Activated CD8-positive, alpha-beta memory T cell treated with anti-CD3 and anti-CD28 coated beads for 4 hours (primary cell): ENCODE measurements around the gene SMURF2.
A peak's percentile ranks its signal among the peaks of the same experiment; 100 is the strongest.
"Not testable (repeated sequence)": the region's sequence is repeated elsewhere in the genome, so short reads cannot be mapped to it uniquely, and the experiment has no call there.

ENCODE experiments used
- DNase-seq, 2 donors: peaks; one replicate each; pipeline ENCODE4 v3.0.0-alpha.2; 2020; ENCODE audit warnings: low read depth in 2 of 2

Gene SMURF2

DNA sequence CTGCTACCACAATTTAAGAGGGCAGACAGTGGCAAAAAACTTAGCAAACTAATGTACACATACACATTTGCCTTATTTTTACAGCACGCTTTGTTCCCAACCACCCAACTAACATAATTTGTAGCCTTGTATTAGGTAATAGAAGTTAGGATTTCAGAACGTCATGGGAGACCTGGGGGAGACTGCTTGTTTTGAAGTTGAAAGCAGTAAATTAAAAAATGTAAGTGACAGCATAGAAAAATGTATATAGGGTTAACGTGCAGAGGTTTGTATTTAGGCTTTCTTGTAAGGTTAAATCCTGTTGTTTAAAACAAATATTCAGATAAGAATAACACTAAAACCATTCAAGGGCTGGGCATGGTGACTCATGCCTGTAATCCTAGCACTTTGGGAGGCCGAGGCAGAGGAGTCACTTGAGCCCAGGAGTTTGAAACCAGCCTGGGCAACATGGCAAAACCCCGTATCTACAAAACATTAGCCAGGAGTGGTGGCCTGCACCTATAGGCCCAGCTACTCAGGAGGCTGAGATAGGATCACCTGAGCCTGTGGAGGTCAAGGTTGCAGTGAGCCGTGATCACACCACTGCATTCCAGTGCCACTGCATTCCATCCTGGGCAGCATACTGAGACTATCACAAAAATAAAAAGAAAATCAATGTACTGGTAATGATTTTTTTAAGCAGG is 2.3 kb upstream of the SMURF2 start:
- not testable (repeated sequence) for DNase-seq

DNA sequence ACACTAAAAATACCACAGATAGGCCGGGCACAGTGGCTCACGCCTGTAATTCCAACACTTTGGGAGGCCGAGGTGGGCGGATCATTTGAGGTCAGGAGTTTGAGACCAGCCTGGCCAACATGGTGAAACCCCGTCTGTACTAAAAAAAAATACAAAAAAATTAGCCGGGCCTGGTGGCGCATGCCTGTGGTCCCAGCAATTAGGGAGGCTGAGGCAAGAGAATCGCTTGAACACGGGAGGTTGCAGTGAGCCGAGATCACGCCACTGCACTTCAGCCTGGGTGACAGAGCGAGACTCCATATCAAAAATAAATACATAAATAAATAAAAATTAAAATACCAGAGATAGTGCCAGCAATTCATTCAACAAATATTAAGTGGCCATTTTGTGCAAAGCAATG is 1.7 kb upstream of the SMURF2 start:
- not testable (repeated sequence) for DNase-seq

DNA sequence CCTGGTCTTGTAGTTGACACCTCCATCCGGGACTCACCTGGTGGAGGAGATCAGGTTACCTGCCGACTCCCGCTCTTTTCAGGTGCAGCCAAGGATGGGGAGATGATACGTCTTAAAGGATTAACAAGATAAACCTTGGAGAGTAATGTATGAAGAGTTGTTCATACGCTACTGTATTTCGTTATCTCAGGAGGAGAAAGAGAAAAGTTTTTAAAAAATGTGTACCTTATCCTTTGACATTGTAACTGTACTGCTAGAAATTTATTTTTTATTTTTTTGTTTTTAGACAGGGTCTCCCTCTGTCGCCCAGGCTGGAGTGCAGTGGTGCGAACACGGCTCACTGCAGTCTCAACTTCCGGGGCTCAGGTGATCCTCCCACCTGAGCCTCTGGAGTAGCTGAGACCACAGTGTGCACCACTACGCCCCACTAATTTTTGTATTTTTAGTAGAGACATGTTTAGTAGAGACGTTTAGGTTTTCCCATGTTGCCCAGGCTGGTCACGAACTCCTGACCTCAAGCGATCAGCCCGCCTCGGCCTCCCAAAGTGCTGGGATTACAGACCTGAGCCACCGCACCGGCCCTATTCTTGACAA is 764 bp upstream of the SMURF2 start:
- DNase-seq = no peak

DNA sequence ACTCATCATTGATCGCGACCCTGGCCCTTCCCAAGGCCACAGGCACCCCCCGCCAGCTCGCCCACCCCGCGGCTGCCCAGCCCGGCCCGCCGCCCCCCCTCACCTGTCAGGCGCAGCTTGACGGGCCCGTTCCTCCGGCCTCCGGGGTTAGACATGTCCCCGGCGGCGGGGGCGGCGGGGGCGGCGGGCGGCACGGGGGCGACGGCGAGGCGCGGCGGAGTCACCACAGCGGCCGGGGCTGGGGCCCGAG is 456 bp downstream of the SMURF2 start:
- peak; percentile 15 to 20 for DNase-seq

DNA sequence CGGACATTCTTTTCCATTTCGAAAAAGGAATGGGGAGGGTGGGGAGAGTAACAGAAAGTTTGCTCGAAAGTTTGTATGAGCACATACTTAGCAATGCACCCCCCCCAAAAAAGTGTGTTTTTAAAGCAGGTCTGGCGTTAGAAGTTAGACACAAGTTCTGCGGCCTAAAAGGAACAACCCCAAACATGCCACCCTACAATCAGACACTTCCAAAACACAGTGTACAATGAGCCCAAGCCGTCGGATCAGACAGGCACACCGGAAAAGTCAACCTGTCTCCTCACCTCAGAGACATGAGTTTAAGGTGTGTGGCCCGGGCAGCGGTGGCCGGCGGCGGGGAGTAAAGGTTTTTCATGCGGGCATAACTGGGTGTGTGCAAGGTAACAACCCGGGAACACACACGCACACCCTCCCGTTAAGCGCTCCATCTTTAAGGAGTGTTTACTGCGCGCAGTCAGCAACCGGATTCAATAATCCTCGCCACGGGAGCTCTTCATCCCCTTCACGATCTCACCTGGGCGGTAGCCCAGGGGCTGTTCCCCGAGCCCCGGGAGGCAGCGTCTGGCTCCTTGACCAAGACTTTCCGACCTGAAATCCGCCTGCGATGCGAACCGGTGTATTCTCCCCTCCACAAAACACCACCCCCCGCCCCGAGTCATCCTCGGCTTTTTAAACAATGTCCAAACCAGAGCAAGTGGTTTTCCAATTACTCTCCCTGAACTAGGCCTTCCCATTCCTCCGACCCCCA is 955 bp downstream of the SMURF2 start:
- peak; percentile 17 to 18 for DNase-seq

DNA sequence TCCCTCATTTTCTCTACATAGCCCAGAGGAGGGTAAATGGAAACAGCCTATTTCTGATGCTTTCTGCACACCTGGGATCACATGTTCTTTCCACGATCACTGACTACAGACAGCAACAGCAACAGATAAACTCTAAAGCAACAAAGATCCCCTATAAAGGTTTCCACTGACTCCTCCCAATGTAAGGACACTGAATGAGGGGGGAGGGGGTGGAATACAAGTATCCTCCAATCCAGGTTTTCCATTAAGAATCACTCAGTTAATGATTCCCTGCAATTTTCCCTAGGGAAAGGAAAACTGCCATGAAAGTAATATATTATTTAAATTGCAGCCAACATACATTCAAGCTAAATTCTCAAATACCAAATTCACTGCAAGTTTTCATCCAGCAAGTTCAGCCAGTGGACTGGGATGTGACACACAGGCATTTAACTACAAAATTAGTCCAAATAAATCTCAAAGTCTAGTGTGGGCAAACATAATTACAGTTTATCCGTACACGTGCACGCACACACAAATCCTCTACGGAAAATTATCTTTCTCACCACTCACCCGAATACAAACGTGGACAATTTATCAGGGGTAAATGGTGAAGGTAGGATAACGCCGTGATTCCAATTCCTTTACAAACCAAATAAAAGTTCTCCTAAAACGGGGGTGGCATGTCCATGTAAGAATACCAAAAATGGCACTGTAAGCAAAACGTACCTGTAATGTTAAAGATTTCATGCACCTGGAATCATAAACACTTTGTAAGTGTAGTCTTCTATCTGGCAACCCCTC is 1.7 kb downstream of the SMURF2 start:
- DNase-seq = not testable (repeated sequence)

DNA sequence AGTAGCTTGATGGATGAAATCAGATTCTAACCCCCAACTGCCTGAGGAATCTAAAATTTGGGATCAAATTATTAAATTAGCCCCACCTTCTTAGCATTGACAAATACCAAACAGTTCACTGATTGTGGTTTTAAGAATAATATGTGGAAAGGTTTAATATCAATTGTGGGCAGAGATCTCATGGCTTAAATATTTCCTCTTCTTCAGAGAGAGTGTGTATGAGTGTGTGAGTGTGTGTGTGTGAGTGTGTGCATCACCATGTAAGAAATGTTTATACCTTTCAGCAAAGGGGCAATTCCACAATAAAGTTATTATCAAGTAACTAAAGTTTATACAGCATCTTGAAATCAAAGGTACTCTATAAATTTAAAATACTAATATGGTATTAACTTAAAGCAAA is 3.2 kb downstream of the SMURF2 start:
- no peak for DNase-seq

DNA sequence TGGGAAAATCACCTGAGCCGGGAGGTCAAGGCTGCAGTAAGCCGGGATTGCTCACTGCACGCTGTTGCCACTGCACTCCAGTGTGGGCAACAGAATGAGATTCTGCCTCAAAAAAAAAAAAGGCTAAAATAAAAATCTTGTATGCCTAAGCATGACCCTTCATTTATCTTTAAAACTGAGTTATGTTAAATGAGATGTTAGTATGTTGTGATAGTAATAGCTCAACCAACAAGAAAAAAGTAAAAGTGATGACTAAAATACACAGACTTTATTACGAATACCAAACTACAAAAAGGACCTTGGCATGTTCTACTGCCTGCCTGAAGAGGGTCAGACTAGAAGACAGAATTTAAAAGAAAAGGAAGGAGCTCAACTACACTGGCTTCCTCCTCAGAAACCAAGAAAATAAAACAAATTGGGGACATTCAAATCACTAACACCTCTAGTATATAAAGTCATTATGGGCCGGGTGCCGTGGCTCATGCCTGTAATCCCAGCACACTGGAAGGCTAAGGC is 4.4 kb downstream of the SMURF2 start:
- no peak for DNase-seq

DNA sequence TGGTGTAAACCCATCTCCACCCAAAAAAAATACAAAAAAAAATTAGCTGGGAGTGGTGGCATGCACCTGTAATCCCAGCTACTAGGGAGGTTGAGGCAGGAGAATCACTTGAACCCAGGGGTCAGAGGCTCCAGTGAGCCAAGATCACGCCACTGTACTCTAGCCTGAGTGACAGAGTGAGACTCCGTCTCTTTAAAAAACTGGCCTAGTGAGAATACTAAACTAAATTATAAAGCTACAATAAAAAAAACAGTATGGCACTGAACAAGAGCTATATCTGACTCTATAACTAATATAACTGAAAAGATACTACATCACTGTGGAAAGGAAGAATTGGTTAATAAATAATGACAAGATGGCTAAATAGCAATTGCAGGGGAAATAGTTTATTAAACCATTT is 6.4 kb downstream of the SMURF2 start:
- no peak for DNase-seq

DNA sequence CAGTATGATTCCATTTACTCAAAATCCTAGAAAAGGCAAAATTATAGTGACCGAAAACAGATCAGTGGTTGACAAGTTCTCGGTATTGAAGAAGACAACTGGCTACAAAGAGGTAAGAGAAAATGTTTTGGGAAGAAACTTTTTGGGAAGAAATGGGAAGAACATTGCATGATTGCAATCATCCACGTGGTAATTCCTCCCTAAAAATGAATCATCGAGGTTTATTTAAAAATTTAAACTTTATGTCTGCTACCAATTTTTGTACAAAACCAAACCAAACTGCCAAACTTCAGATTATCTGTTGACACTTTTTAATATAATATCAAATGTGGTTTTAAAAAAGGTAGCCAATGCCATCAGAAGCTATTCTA is 8.1 kb downstream of the SMURF2 start:
- no peak for DNase-seq

DNA sequence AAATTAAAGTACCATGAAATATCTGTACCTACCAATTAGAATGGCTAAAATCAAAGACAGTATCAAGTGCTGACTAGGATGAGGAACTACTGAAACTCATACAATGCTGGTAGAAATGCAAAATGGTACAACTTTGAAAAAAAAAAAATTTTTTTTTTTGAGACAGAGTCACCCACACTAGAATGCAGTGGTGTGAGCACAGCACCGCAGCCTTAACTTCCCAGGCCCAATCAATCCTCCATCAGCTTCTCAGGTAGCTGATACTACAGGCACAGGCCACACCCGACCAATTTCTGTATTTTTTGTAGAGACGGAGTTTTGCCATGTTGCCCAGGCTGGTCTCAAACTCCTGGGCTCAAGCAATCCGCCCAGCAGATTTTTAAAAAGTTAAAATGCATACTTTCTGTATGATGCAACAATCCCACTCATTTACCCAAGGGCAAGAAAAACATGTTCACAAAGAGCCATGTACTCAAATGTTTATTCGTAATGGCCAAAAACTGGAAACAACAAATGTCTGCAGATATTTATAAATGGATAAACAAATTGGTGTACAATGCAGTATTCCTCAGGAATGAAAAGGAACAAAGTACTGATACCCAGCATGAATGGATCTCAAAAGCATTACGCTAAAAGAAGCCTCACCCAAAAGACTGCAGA is 8.7 kb downstream of the SMURF2 start:
- no peak for DNase-seq

DNA sequence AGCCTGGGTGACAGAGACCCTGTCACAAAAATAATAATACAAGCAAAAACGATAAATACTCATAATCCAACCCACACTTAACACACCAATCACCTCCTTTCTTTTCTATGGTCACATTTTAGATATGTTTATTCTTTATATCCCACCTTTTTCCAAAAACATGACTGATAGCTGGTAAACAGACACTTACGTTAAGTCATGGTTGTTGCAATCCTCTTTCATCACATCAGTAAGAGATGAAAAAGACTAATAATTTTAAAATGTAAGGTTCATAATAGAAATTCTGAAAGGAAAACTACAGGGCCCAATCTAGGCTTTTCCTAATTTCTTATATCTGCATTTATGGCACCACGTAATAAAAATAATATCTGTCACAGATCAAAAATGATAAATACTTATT is 10.2 kb downstream of the SMURF2 start:
- no peak for DNase-seq

DNA sequence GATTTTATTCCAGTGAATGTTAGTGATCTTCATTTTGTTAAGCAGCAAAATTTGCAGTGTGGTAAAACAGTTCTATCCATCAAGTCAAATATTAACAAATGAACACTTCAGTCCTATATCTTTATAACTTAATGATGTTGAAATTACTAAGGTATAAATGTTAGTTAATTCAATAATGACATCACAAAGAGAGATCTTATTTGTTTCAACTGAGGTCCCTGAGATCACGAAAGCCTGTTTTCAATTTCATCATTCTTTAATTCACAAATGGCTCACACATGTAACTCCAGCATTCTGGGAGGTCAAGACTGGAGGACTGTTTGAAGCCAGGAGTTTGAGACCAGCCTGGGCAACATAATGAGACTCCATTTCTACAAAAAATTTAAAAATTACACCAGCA is 13.9 kb downstream of the SMURF2 start:
- DNase-seq = no peak

DNA sequence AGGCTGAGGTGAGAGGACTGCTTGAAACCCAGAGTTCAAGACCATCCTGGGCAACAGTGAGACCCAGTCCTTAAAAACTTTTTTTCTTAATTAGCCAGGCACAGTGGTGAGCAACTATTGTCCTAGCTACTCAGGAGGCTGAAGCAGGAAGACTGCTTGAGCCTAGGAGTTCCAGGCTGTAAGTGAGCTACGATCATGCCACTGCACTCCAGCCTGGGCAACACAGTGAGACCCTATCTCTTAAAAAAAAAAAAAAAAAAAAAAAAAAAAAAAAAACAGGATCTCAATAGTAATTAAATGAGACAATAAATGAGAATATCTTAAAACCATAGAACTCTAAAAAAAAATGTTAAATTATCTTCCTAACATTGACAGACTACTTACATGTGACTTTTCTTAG is 14.3 kb downstream of the SMURF2 start:
- DNase-seq = no peak

DNA sequence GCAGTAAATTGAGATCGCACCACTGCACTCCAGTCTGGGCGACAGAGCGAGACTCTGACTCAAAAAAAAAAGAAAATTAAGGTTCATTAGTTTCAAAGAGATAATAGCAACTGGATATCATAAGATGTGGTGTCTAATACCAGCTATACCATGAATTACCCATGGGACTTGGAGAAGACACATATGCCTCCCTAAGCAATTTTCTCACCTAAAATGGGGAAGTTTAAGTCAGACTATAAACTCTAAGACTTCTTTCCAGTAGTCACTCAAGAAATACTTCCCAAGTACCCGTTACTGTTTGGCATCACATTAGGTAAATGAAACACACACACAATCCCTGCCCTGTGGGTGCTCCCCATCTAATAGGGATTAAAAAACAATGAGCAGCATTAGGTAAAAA is 22.6 kb downstream of the SMURF2 start:
- DNase-seq = no peak

DNA sequence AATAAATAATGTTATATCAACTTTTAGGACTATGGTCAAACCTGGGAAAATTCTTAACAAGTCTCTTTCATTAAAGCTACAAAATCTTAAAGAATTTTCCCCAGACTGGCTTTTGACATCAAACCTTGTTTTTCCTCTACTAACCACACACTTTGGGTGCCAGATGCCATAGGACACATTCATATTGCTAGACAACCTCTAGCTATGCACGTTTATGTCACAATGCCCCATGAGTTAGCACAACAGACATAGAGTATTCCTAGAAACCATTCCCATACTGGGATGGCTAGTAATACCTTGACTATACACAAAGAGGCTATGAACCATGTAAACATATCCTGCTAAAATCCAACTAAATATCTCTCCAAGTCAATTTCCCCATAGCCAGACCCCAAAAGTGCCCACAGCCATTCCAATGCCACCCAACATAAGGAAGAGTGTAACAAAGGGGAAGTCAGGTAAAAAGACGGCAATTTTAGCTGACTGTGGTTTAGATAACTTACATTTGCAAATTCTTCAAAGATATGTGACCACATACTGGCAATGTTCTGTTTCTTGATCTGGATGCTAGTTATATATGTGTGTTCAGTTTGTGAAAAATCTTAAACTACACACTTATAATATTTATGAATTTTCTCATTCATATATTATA is 23.4 kb downstream of the SMURF2 start:
- no peak for DNase-seq

DNA sequence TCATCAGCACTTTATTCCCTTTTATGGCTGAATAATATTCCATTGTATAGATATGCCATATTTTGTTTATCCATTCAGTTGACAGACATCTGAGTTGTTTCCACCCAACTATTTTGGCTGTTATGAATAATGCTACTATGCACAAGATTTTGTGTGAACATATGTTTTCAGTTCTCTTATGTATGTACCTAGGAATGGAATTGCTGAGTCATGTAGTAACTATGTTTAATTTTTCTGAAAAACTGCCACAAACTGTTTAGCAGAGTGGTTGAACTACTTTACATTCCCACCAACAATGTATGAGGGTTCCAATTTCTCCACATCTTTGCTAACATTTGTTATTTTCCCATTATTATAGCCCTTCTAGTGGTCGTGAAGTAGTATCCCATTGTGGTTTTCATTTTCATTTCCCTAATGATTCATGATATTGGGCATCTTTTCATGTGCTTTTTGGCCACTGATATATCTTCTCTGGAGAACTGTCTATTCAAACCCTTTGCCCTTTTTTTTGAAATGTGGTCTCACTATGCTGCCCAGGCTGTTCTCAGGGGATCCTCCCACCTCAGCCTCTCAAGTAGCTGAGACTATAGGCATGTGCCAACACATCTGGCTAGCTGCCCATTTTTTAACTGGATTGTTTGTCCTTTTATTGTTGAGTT is 26.3 kb downstream of the SMURF2 start:
- DNase-seq = no peak

DNA sequence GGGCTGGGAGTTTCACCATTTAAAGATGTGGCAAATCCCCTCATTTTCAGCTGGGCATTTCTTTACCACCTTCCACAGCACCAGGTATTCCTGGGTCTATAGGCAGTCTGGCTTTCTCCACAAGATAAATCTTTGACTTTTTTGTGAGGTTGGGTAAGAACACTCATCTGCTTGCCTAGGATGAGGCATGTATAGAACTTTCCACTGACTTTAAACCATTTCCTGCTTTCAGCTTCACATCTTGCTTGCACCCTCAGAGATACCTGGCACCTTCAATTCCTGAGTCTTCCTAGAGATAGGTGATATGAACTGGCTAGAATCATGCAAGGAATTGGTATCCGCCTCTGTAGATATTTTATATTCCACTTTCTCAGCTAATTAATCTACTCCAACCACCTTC is 27.9 kb downstream of the SMURF2 start:
- DNase-seq = no peak

DNA sequence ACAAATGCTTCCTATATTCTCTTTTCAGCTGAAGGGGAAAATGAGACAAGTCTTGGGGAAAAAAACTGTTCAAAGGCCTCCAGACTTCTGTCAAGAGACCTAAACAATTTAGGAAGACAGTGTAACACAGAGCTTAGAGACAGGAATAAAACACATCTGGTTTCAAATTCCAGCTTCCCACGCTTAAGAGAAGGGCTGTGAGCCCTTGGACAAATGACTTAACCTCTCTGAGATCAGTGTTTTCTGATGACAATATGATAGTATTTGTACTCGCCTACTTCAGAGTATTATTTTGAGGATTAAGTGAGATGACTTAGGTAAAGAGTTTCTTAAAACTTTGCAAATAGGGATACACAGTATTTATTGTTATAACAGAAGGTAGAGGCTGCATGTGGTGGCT is 29.5 kb downstream of the SMURF2 start:
- no peak for DNase-seq

DNA sequence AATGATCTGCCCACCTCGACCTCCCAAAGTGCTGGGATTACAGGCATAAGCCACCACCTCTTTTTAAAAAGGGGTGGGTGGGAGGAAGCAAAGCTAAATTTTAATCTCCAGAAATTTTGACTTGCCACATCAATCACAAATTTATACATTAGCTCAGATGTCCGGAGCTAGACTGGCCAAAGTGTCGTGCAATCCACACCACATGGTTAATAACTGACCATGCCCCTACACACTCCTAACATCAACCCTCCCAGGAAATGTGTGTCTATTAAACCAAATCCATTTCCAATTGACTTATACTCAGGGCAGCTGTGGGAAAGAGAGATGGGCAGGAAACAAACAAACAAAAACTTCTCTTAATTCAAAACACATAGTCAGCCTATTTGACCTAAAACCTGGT is 29.9 kb downstream of the SMURF2 start:
- DNase-seq = no peak
